HEK293 (cell line): Measurements from ENCODE around the gene FAM83D.

Source experiments
- CTCF ChIA-PET: fragments of 350-600 bp; formaldehyde crosslinking; extraction: SDS; loops from one replicate; lab custom pipeline; 2021; ENCODE audit warnings: antibody characterized with exemption; lab: Yijun Ruan, JAX
- POLR2A ChIA-PET: fragments of 300-600 bp; formaldehyde crosslinking; extraction: SDS; loops from one replicate; lab custom pipeline; 2020; ENCODE audit warnings: antibody characterized with exemption, inconsistent platforms; lab: Yijun Ruan, JAX
- H3K27ac ChIP-seq: fragments of 200-500 bp; sonication (Bioruptor generic); 2 replicates; pipeline ENCODE4 v1.5.1; 2014; ENCODE audit warnings: low read depth, low read length, control low read depth, inconsistent platforms; ENCODE audit errors: extremely low read depth
- H3K36me3 ChIP-seq, 2 experiments: fragments of 200-500 bp in 1 of 2; sonication (Bioruptor generic) in 1 of 2; 1 replicate in 1 of 2; 2 replicates in 1 of 2; pipeline ENCODE4 v1.5.1; 2014 to 2017; ENCODE audit warnings: inconsistent platforms in 2 of 2, low read length in 2 of 2; ENCODE audit not compliant: control insufficient read depth in 2 of 2, insufficient read depth in 1 of 2
- H3K4me1 ChIP-seq: fragments of 200-500 bp; sonication (Bioruptor generic); 2 replicates; pipeline ENCODE4 v1.5.1; 2014; ENCODE audit warnings: mild to moderate bottlenecking, low read length, inconsistent platforms; ENCODE audit not compliant: control insufficient read depth, insufficient read depth
- H3K4me3 ChIP-seq: 2 replicates; pipeline ENCODE4 v1.5.1; 2011; ENCODE audit warnings: low read depth, mild to moderate bottlenecking, control low read depth, low read length, moderate library complexity
- H3K9me3 ChIP-seq: fragments of 200-500 bp; sonication (Bioruptor generic); 2 replicates; pipeline ENCODE4 v1.5.1; 2014; ENCODE audit warnings: low read depth, low read length, inconsistent platforms; ENCODE audit not compliant: control insufficient read depth, insufficient read depth
- AEBP2 ChIP-seq: fragments of 450-650 bp; formaldehyde crosslinking; IDR thresholded peaks from 2 replicates; pipeline ENCODE4 v1.5.1; 2016; ENCODE audit warnings: missing biosample characterization, missing genetic modification characterization, borderline replicate concordance
- GLIS2 ChIP-seq: fragments of 450-650 bp; formaldehyde crosslinking; IDR thresholded peaks from 2 replicates; pipeline ENCODE4 v1.5.1; 2016; ENCODE audit warnings: missing biosample characterization, missing genetic modification characterization
- HIC1 ChIP-seq: fragments of 450-650 bp; formaldehyde crosslinking; IDR thresholded peaks from 2 replicates; pipeline ENCODE4 v1.5.1; 2016; ENCODE audit warnings: missing biosample characterization, missing genetic modification characterization
- RBAK ChIP-seq: fragments of 450-650 bp; formaldehyde crosslinking; IDR thresholded peaks from 2 replicates; pipeline ENCODE4 v1.5.1; 2016; ENCODE audit warnings: missing biosample characterization, missing genetic modification characterization
- REST ChIP-seq: fragments of 450-650 bp; formaldehyde crosslinking; IDR thresholded peaks from 2 replicates; pipeline ENCODE4 v1.5.1; 2016; ENCODE audit warnings: missing biosample characterization, missing genetic modification characterization
- ZNF146 ChIP-seq: fragments of 450-650 bp; formaldehyde crosslinking; IDR thresholded peaks from 2 replicates; pipeline ENCODE4 v1.5.1; 2016; ENCODE audit warnings: missing biosample characterization, missing genetic modification characterization
- ZNF335 ChIP-seq: fragments of 450-650 bp; formaldehyde crosslinking; conservative IDR thresholded peaks from 2 replicates; pipeline ENCODE4 v1.5.1; 2016; ENCODE audit warnings: missing biosample characterization, missing genetic modification characterization
- ZNF433 ChIP-seq: fragments of 450-650 bp; formaldehyde crosslinking; IDR thresholded peaks from 2 replicates; pipeline ENCODE4 v1.5.1; 2016; ENCODE audit warnings: missing biosample characterization, missing genetic modification characterization, low read depth
- ZNF449 ChIP-seq: fragments of 450-650 bp; formaldehyde crosslinking; IDR thresholded peaks from 2 replicates; pipeline ENCODE4 v1.5.1; 2017; ENCODE audit warnings: missing biosample characterization, mild to moderate bottlenecking, missing genetic modification characterization, moderate library complexity
- ZNF555 ChIP-seq: fragments of 450-650 bp; formaldehyde crosslinking; conservative IDR thresholded peaks from 2 replicates; pipeline ENCODE4 v1.5.1; 2017; ENCODE audit warnings: missing biosample characterization, mild to moderate bottlenecking, missing genetic modification characterization, inconsistent platforms
- TF ChIP-seq, protein P1 (sequence below): fragments of 450-650 bp; formaldehyde crosslinking; IDR thresholded peaks from 2 replicates; pipeline ENCODE4 v1.5.1; 2016; ENCODE audit warnings: missing biosample characterization, missing genetic modification characterization
- TF ChIP-seq, protein P2 (sequence below): fragments of 450-650 bp; formaldehyde crosslinking; IDR thresholded peaks from 2 replicates; pipeline ENCODE4 v1.5.1; 2016; ENCODE audit warnings: missing biosample characterization, missing genetic modification characterization

The FAM83D gene

DNA sequence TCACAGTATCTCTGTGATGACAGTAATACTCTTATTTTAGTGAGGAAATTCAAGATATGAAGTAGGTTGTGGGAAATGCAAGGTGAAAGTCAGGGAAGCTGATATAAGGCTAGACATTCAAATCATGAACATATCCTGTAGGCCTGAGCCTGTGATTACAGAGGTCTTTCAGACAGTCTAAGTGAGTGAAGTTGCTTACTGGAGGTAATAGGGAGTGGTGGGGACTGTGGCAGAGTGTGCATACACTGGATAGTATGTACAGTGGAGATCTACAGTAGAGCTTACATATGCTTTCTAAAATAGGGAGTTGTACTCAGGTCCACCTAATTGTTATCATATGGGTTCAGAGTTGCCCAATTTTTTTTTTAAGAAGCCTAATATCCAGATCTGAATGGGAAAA lies 39.0 kb downstream of the FAM83D start:
- CTCF ChIA-PET: interaction anchor here (2.8 kb wide), 1 partner anchor 84 kb away, joined by 9 read pairs; no protein-coding TSS in a partner anchor

GRCh38 chr20:38968090-38968489 lies 41.9 kb downstream of the FAM83D start:
- Histone ChIP-seq H3K4me1 (peaks cover 4% of the 10 kb centered on the region), H3K9me3 (no peaks in the 10 kb centered on the region), H3K36me3 (peaks cover 9 to 50% of the 10 kb centered on the region in 2 experiments), H3K27ac (no peak overlapping the region), H3K4me3 (no peak overlapping the region)
- ChIA-PET POLR2A (no interaction called here), CTCF (no interaction called here)
- TF ChIP-seq ZNF335 (tag by site-specific recombination): no peak
- no peak for TF ChIP-seq RBAK (tag by site-specific recombination)
- TF ChIP-seq HIC1: no peak
- TF ChIP-seq, protein P1, sequence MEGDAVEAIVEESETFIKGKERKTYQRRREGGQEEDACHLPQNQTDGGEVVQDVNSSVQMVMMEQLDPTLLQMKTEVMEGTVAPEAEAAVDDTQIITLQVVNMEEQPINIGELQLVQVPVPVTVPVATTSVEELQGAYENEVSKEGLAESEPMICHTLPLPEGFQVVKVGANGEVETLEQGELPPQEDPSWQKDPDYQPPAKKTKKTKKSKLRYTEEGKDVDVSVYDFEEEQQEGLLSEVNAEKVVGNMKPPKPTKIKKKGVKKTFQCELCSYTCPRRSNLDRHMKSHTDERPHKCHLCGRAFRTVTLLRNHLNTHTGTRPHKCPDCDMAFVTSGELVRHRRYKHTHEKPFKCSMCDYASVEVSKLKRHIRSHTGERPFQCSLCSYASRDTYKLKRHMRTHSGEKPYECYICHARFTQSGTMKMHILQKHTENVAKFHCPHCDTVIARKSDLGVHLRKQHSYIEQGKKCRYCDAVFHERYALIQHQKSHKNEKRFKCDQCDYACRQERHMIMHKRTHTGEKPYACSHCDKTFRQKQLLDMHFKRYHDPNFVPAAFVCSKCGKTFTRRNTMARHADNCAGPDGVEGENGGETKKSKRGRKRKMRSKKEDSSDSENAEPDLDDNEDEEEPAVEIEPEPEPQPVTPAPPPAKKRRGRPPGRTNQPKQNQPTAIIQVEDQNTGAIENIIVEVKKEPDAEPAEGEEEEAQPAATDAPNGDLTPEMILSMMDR: no peak
- TF ChIP-seq ZNF433 (tag by site-specific recombination): no peak
- TF ChIP-seq ZNF146 (tag by site-specific recombination): no peak
- TF ChIP-seq, protein P2, sequence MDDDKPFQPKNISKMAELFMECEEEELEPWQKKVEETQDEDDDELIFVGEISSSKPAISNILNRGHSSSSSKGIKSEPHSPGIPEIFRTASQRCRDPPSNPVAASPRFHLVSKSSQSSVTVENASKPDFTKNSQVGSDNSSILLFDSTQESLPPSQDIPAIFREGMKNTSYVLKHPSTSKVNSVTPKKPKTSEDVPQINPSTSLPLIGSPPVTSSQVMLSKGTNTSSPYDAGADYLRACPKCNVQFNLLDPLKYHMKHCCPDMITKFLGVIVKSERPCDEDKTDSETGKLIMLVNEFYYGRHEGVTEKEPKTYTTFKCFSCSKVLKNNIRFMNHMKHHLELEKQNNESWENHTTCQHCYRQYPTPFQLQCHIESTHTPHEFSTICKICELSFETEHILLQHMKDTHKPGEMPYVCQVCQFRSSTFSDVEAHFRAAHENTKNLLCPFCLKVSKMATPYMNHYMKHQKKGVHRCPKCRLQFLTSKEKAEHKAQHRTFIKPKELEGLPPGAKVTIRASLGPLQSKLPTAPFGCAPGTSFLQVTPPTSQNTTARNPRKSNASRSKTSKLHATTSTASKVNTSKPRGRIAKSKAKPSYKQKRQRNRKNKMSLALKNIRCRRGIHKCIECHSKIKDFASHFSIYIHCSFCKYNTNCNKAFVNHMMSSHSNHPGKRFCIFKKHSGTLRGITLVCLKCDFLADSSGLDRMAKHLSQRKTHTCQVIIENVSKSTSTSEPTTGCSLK: no peak
- no peak for TF ChIP-seq REST
- no peak for TF ChIP-seq ZNF555 (tag by site-specific recombination)

More for the DNA sequence above, 39.0 kb downstream of the FAM83D start:
- Histone ChIP-seq H3K4me1 (peaks cover 4% of the 10 kb centered on the region; the same call in 1 of the 2 replicates), H3K9me3 (no peaks in the 10 kb centered on the region), H3K4me3 (no peak overlapping the region), H3K27ac (no peak overlapping the region), H3K36me3 (peaks cover 4 to 28% of the 10 kb centered on the region in 2 experiments; a peak in 2 of 3 replicates)
- POLR2A ChIA-PET: no interaction called here
- TF ChIP-seq AEBP2: no peak
- TF ChIP-seq HIC1: no peak
- TF ChIP-seq ZNF449: no peak
- TF ChIP-seq GLIS2 (tag by site-specific recombination): no peak
